Ishikawa (cell line): ENCODE data around the gene COA1.

Source experiments
- CREB1 ChIP-seq: IDR thresholded peaks from 2 replicates; pipeline ENCODE4 v1.6.1; 2012; ENCODE audit warnings: low read depth
- EP300 ChIP-seq: IDR thresholded peaks from 2 replicates; pipeline ENCODE4 v1.6.1; 2012; ENCODE audit warnings: borderline replicate concordance
- REST ChIP-seq: IDR thresholded peaks from 2 replicates; pipeline ENCODE4 v1.6.1; 2012; ENCODE audit warnings: low read depth, mild to moderate bottlenecking
- TEAD4 ChIP-seq: IDR thresholded peaks from 2 replicates; pipeline ENCODE4 v1.6.1; 2012

- TF ChIP-seq REST: no peak
- TF ChIP-seq EP300: no peak
- no peak for TF ChIP-seq TEAD4
- TF ChIP-seq CREB1: no peak
These were observed 27.8 kb downstream of the COA1 start for GRCh38 chr7:43701500-43701854.
